HG02870 (cell line): ENCODE results near the gene PLB1.

Experiments used
- ATAC-seq: cut with Tn5 transposase; IDR thresholded peaks from one replicate; pipeline ENCODE4 v1.9.1; 2021; ENCODE audit warnings: mild to moderate bottlenecking, moderate library complexity; ENCODE audit not compliant: unreplicated experiment

The PLB1 gene

GRCh38 chr2:28684142-28684858, 188.4 kb downstream of the PLB1 start:
- ATAC-seq, result no peak

- no peak for ATAC-seq
Measured at GRCh38 chr2:28687171-28687570, 191.3 kb downstream of the PLB1 start.

- ATAC-seq, result no peak
Measured at GRCh38 chr2:28687640-28688385, 192.0 kb downstream of the PLB1 start.

GRCh38 chr2:28688818-28689217, 193.0 kb downstream of the PLB1 start:
- ATAC-seq, result no peak

- no peak for ATAC-seq
Measured at GRCh38 chr2:28689771-28690170, 193.9 kb downstream of the PLB1 start.

GRCh38 chr2:28692411-28692810, 196.6 kb downstream of the PLB1 start:
- ATAC-seq, result no peak

- ATAC-seq, result no peak
Measured at GRCh38 chr2:28693223-28693622, 197.4 kb downstream of the PLB1 start.
